Endodermal cell (in vitro differentiated cells): ENCODE results near the gene MADCAM1. TPM values are rescaled to one million over a fixed set of nuclear protein-coding genes. Genes with fewer than 3 reads are reported as not detected.
"Not testable (repeated sequence)": the region's sequence is repeated elsewhere in the genome, so short reads cannot be mapped to it uniquely, and the experiment has no call there.

Experiments used
- DNase-seq: peaks from one replicate; pipeline ENCODE4 v3.0.0-alpha.2; 2017
- H3K27ac ChIP-seq: 2 replicates; pipeline ENCODE4 v1.5.1; 2013; ENCODE audit warnings: mild to moderate bottlenecking, low read depth, low read length, moderate library complexity
- H3K27me3 ChIP-seq: 2 replicates; pipeline ENCODE4 v1.6.1; 2013; ENCODE audit warnings: mild to moderate bottlenecking, low read length, moderate library complexity; ENCODE audit not compliant: insufficient read depth, control insufficient read depth, poor library complexity, severe bottlenecking
- H3K36me3 ChIP-seq: 2 replicates; pipeline ENCODE4 v1.7.0; 2013; ENCODE audit warnings: mild to moderate bottlenecking, low read length, moderate library complexity; ENCODE audit not compliant: control insufficient read depth, insufficient read depth
- H3K4me1 ChIP-seq: one replicate; pipeline ENCODE4 v1.7.0; 2013; ENCODE audit warnings: low read length; ENCODE audit not compliant: control insufficient read depth, insufficient read depth
- H3K4me3 ChIP-seq: 2 replicates; pipeline ENCODE4 v1.5.1; 2013; ENCODE audit warnings: mild to moderate bottlenecking, low read length, moderate library complexity
- H3K9ac ChIP-seq: 2 replicates; pipeline ENCODE4 v1.6.1; 2013; ENCODE audit warnings: mild to moderate bottlenecking, low read length, moderate library complexity; ENCODE audit not compliant: poor library complexity, severe bottlenecking; ENCODE audit errors: extremely low read depth
- H3K9me3 ChIP-seq: 2 replicates; pipeline ENCODE4 v1.6.1; 2013; ENCODE audit warnings: mild to moderate bottlenecking, low read length, moderate library complexity; ENCODE audit not compliant: control insufficient read depth
- H3K27ac Mint-ChIP-seq: 2 replicates; pipeline ENCODE4 v1.8.0; 2020; ENCODE audit warnings: mixed read lengths
- H3K27me3 Mint-ChIP-seq: 2 replicates; pipeline ENCODE4 v1.8.0; 2021; ENCODE audit warnings: mild to moderate bottlenecking, mixed read lengths; ENCODE audit not compliant: insufficient read depth
- H3K36me3 Mint-ChIP-seq: 2 replicates; pipeline ENCODE4 v1.8.0; 2020; ENCODE audit warnings: low read depth, mixed read lengths
- H3K4me1 Mint-ChIP-seq: 2 replicates; pipeline ENCODE4 v1.8.0; 2020; ENCODE audit warnings: mixed read lengths
- H3K4me3 Mint-ChIP-seq: 2 replicates; pipeline ENCODE4 v1.8.0; 2020; ENCODE audit warnings: mild to moderate bottlenecking, moderate library complexity, mixed read lengths
- H3K9me3 Mint-ChIP-seq: 2 replicates; pipeline ENCODE4 v1.8.0; 2020; ENCODE audit warnings: mild to moderate bottlenecking, mixed read lengths
- CTCF ChIP-seq: fragments of 200-600 bp; sonication (generic); conservative IDR thresholded peaks from 2 replicates; pipeline ENCODE4 v1.5.0; 2021; ENCODE audit warnings: antibody characterized with exemption, mild to moderate bottlenecking
- WGBS, 2 experiments: methylation state at CpG; one replicate each; pipeline versions ENCODE4 v1.1.5 to v1.1.7; 2013; ENCODE audit warnings: missing lambda C conversion rate in 2 of 2, mixed read lengths in 1 of 2; ENCODE audit not compliant: insufficient coverage in 1 of 2, insufficient read length in 1 of 2; 5-methylcytosine and 5-hydroxymethylcytosine counted together
- total RNA-seq, 2 donors: library from RNA; stranded (reverse); fragmentation: NEBNext Ultra II Directional in 1 of 2; extraction: Animal tissue kit (Norgen Biotek cat#: 25700) in 1 of 2; gene quantifications; 2 replicates in 1 of 2; 3 replicates in 1 of 2; pipeline ENCODE4 v1.2.1, GENCODE V29; 2021

The MADCAM1 gene
- total RNA-seq, 2 donors from 2014 or later, result 0.46 to 1.5 TPM

- 91 to 93% methylated on average over 7 to 20 of the region's 20 CpGs for WGBS, 2 experiments
- Histone ChIP-seq H3K9ac (no peak overlapping the region), H3K36me3 (peaks cover 12% of the 10 kb centered on the region), H3K4me3 (no peak overlapping the region), H3K4me1 (no peaks in the 10 kb centered on the region), H3K27ac (no peak overlapping the region), H3K9me3 (peaks cover 15% of the 10 kb centered on the region), H3K27me3 (no peaks in the 10 kb centered on the region)
- peaks cover 58% of the 10 kb centered on the region for H3K36me3 Mint-ChIP-seq
- H3K9me3 Mint-ChIP-seq, result peaks cover 21% of the 10 kb centered on the region
- no peak overlapping the region for H3K27ac Mint-ChIP-seq
- H3K27me3 Mint-ChIP-seq, result no peaks in the 10 kb centered on the region
- no peak for TF ChIP-seq CTCF
- no peak overlapping the region for H3K4me3 Mint-ChIP-seq
- no peak for DNase-seq
- H3K4me1 Mint-ChIP-seq, result no peaks in the 10 kb centered on the region
Observed at GRCh38 chr19:449916-450315, 46.4 kb upstream of the MADCAM1 start.

DNA sequence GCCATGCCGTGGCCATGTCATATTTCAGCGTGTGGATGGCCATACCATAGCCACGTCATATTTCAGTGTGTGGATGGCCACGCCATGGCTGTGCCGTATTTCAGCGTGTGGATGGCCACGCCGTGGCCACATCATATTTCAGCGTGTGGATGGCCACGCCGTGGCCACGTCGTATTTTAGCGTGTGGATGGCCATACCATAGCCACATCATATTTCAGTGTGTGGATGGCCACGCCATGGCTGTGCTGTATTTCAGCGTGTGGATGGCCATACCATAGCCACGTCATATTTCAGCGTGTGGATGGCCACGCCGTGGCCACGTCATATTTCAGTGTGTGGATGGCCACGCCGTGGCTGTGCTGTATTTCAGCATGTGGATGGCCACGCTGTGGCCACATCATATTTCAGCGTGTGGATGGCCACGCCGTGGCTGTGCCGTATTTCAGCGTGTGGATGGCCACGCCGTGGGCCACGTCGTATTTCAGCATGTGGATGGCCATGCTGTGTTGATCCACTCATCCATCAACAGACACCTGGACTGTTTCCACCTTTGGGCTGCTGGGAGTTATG is 45.3 kb upstream of the MADCAM1 start:
- peaks cover 15% of the 10 kb centered on the region for H3K9me3 ChIP-seq
- H3K36me3 ChIP-seq, result peaks cover 16% of the 10 kb centered on the region
- peaks cover 21% of the 10 kb centered on the region for H3K9me3 Mint-ChIP-seq
- peaks cover 58% of the 10 kb centered on the region for H3K36me3 Mint-ChIP-seq
- not testable (repeated sequence) for DNase-seq, H3K4me1 Mint-ChIP-seq, H3K4me3 Mint-ChIP-seq, H3K4me1 ChIP-seq, H3K27me3 ChIP-seq, H3K9ac ChIP-seq, H3K27me3 Mint-ChIP-seq, H3K27ac Mint-ChIP-seq, H3K27ac ChIP-seq, H3K4me3 ChIP-seq
- 91 to 95% methylated on average over 31 to 33 of the region's 33 CpGs for WGBS, 2 experiments

DNA sequence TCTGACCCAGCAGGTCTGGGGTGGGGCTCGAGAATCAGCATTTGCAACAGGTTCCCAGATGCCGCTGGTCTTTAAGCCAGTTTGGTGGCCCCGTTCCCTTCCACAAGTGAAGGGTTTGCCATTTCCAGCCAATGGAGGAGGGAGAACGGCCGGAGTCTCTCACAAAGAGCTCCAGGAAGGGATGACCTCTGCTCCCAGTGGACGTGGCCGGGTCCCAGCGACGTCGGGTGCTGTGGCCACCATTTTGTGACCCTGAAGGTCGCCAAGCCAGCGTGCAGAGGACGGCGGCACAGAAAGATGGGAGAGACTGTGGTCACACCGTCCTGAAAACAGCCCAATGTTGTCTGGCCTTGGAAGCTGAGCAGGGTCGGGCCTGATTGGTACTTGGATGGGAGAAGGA is 43.5 kb upstream of the MADCAM1 start:
- H3K4me3 ChIP-seq, result no peak overlapping the region
- no peaks in the 10 kb centered on the region for H3K27me3 Mint-ChIP-seq
- H3K4me1 Mint-ChIP-seq, result no peaks in the 10 kb centered on the region
- H3K9me3 ChIP-seq, result peaks cover 15% of the 10 kb centered on the region
- no peak overlapping the region for H3K4me3 Mint-ChIP-seq
- H3K36me3 ChIP-seq, result peaks cover 13% of the 10 kb centered on the region
- H3K27me3 ChIP-seq, result no peaks in the 10 kb centered on the region
- H3K4me1 ChIP-seq, result no peaks in the 10 kb centered on the region
- TF ChIP-seq CTCF, result no peak
- DNase-seq, result no peak
- 93 to 94% methylated on average over 16 of the region's 16 CpGs for WGBS, 2 experiments
- peaks cover 63% of the 10 kb centered on the region for H3K36me3 Mint-ChIP-seq
- peaks cover 21% of the 10 kb centered on the region for H3K9me3 Mint-ChIP-seq
- no peak overlapping the region for H3K27ac Mint-ChIP-seq
- H3K27ac ChIP-seq, result no peak overlapping the region
- H3K9ac ChIP-seq, result no peak overlapping the region

GRCh38 chr19:453606-454005 is 42.7 kb upstream of the MADCAM1 start:
- peaks cover 59% of the 10 kb centered on the region for H3K36me3 Mint-ChIP-seq
- no peaks in the 10 kb centered on the region for H3K4me1 Mint-ChIP-seq
- 96% methylated on average over 22 of the region's 22 CpGs for WGBS, 2 experiments
- H3K27me3 ChIP-seq, result no peaks in the 10 kb centered on the region
- H3K27me3 Mint-ChIP-seq, result no peaks in the 10 kb centered on the region
- H3K9ac ChIP-seq, result no peak overlapping the region
- no peak overlapping the region for H3K27ac Mint-ChIP-seq
- TF ChIP-seq CTCF, result no peak
- no peak overlapping the region for H3K4me3 ChIP-seq
- peaks cover 15% of the 10 kb centered on the region for H3K9me3 ChIP-seq
- peaks cover 13% of the 10 kb centered on the region for H3K36me3 ChIP-seq
- no peak for DNase-seq
- H3K4me3 Mint-ChIP-seq, result no peak overlapping the region
- H3K4me1 ChIP-seq, result no peaks in the 10 kb centered on the region
- H3K9me3 Mint-ChIP-seq, result peaks cover 21% of the 10 kb centered on the region
- no peak overlapping the region for H3K27ac ChIP-seq
